Esophagus muscularis mucosa (tissue), 4 donors: ENCODE results near the gene MTUS2.

ENCODE experiments used
- EP300 ChIP-seq: sonication (generic); formaldehyde crosslinking; IDR thresholded peaks from one replicate; pipeline ENCODE4 v1.6.1; 2017; ENCODE audit warnings: antibody characterized with exemption
- POLR2AphosphoS5 ChIP-seq, 2 donors: sonication (generic); formaldehyde crosslinking; IDR thresholded peaks; one replicate each; pipeline ENCODE4 v1.6.1; 2017; ENCODE audit warnings: antibody characterized with exemption in 2 of 2
- TF ChIP-seq, protein P1 (sequence below), 3 experiments: fragments of 200-600 bp in 2 of 3; fragments of 450-650 bp in 1 of 3; sonication (generic) in 2 of 3; IDR thresholded peaks; one replicate each; pipeline ENCODE4 v1.5.1; 2017 to 2019; ENCODE audit warnings: antibody characterized with exemption in 3 of 3, mild to moderate bottlenecking in 2 of 3, moderate library complexity in 1 of 3

DNA sequence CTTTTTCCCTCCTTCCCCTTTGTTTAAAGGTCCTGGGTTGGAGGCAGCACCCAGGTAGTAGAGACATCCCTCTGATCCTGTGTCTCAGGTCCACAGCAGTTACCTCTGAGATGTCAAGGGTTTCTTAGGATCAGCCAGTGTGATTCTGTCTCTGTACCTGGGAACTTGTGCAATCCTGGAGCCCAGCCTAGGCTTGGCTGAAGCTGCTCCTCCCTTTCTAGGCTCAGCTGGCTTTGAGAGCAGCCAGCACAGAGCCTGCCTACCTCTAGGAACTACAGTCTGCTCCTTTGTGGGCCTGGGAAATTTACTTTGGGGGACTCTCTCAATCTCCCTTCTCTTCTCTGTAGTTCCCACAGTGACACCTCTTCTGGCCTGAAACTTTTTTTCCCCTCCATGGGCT, 171.6 kb downstream of the MTUS2 start:
- TF ChIP-seq, protein P1, sequence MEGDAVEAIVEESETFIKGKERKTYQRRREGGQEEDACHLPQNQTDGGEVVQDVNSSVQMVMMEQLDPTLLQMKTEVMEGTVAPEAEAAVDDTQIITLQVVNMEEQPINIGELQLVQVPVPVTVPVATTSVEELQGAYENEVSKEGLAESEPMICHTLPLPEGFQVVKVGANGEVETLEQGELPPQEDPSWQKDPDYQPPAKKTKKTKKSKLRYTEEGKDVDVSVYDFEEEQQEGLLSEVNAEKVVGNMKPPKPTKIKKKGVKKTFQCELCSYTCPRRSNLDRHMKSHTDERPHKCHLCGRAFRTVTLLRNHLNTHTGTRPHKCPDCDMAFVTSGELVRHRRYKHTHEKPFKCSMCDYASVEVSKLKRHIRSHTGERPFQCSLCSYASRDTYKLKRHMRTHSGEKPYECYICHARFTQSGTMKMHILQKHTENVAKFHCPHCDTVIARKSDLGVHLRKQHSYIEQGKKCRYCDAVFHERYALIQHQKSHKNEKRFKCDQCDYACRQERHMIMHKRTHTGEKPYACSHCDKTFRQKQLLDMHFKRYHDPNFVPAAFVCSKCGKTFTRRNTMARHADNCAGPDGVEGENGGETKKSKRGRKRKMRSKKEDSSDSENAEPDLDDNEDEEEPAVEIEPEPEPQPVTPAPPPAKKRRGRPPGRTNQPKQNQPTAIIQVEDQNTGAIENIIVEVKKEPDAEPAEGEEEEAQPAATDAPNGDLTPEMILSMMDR (IDR thresholded peaks at IDR 0.05): no peak
- TF ChIP-seq EP300: no peak
- TF ChIP-seq POLR2AphosphoS5 (IDR thresholded peaks at IDR 0.05): no peak
